ENCODE measurements around the gene AOAH.

AOAH gene

GRCh38 chr7:36752026-36752711 is 27.9 kb upstream of the AOAH start:
- Histone ChIP-seq H3K4me3 (ENCODE audit: low read depth, low read length) (no peak overlapping the region), H3K9me3 (ENCODE audit: severe bottlenecking) (no peaks in the 10 kb centered on the region), H3K27me3 (ENCODE audit: insufficient read depth, low read depth, severe bottlenecking) (no peaks in the 10 kb centered on the region), H3K27ac (no peak overlapping the region), H3K36me3 (no peaks in the 10 kb centered on the region)
- DNase-seq = no peak
- no peak for TF ChIP-seq CTCF (IDR thresholded peaks at IDR 0.05; ENCODE audit: low read depth, low read length)

GRCh38 chr7:36750451-36750850 is 26.2 kb upstream of the AOAH start:
- Histone ChIP-seq H3K4me3 (ENCODE audit: low read depth, low read length) (no peak overlapping the region), H3K27ac (no peak overlapping the region), H3K36me3 (no peaks in the 10 kb centered on the region), H3K27me3 (ENCODE audit: insufficient read depth, low read depth, severe bottlenecking) (no peaks in the 10 kb centered on the region), H3K9me3 (ENCODE audit: severe bottlenecking) (no peaks in the 10 kb centered on the region)
- DNase-seq = no peak
- no peak for TF ChIP-seq CTCF (IDR thresholded peaks at IDR 0.05; ENCODE audit: low read depth, low read length)

- no peaks in the 10 kb centered on the region for H3K36me3 ChIP-seq
- H3K4me3 ChIP-seq (ENCODE audit: low read depth, low read length) = no peak overlapping the region
- no peaks in the 10 kb centered on the region for H3K9me3 ChIP-seq (ENCODE audit: severe bottlenecking)
- no peaks in the 10 kb centered on the region for H3K27me3 ChIP-seq (ENCODE audit: insufficient read depth, low read depth, severe bottlenecking)
- no peak for TF ChIP-seq CTCF (IDR thresholded peaks at IDR 0.05; ENCODE audit: low read depth, low read length)
- no peak for DNase-seq
- no peak overlapping the region for H3K27ac ChIP-seq
Observed at GRCh38 chr7:36749282-36749960, 25.1 kb upstream of the AOAH start.

- no peaks in the 10 kb centered on the region for H3K9me3 ChIP-seq (ENCODE audit: severe bottlenecking)
- H3K27ac ChIP-seq = no peak overlapping the region
- no peaks in the 10 kb centered on the region for H3K27me3 ChIP-seq (ENCODE audit: insufficient read depth, low read depth, severe bottlenecking)
- TF ChIP-seq CTCF (IDR thresholded peaks at IDR 0.05; ENCODE audit: low read depth, low read length) = no peak
- H3K4me3 ChIP-seq (ENCODE audit: low read depth, low read length) = no peak overlapping the region
- no peak for DNase-seq
- H3K36me3 ChIP-seq = no peaks in the 10 kb centered on the region
Observed at GRCh38 chr7:36748017-36748487, 23.8 kb upstream of the AOAH start.

- Histone ChIP-seq H3K36me3 (no peaks in the 10 kb centered on the region), H3K4me3 (ENCODE audit: low read depth, low read length) (no peak overlapping the region), H3K27me3 (ENCODE audit: insufficient read depth, low read depth, severe bottlenecking) (no peaks in the 10 kb centered on the region), H3K27ac (no peak overlapping the region), H3K9me3 (ENCODE audit: severe bottlenecking) (no peaks in the 10 kb centered on the region)
- no peak for TF ChIP-seq CTCF (IDR thresholded peaks at IDR 0.05; ENCODE audit: low read depth, low read length)
- DNase-seq = no peak
Observed at GRCh38 chr7:36747280-36748016, 23.2 kb upstream of the AOAH start.

Data from WERI-Rb-1 (cell line).